Testis (tissue), 2 donors: ENCODE results near the gene PLA2G15.

Experiments
- POLR2A ChIP-seq: fragments of 450-650 bp; IDR thresholded peaks from one replicate; pipeline ENCODE4 v1.6.1; 2017; ENCODE audit warnings: antibody characterized with exemption, mild to moderate bottlenecking, moderate library complexity
- TF ChIP-seq, protein P1 (sequence below), 3 experiments: fragments of 450-650 bp in 2 of 3; fragments of 200-600 bp in 1 of 3; sonication (generic) in 1 of 3; IDR thresholded peaks; one replicate each; pipeline ENCODE4 v1.5.1; 2016 to 2019; ENCODE audit warnings: antibody characterized with exemption in 3 of 3, mild to moderate bottlenecking in 2 of 3, moderate library complexity in 1 of 3

DNA sequence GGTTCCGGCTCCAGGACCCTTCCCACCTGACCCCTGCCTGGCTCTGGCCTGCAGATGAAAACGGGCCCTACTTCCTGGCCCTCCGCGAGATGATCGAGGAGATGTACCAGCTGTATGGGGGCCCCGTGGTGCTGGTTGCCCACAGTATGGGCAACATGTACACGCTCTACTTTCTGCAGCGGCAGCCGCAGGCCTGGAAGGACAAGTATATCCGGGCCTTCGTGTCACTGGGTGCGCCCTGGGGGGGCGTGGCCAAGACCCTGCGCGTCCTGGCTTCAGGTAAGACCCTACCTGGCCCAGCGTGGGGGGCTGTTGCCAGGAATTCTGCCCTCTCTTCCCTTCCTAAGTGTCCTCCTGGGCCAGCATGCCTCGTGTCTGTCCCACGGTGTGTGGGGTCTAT, 10.5 kb downstream of the PLA2G15 start:
- no peak for TF ChIP-seq POLR2A
- TF ChIP-seq, protein P1, sequence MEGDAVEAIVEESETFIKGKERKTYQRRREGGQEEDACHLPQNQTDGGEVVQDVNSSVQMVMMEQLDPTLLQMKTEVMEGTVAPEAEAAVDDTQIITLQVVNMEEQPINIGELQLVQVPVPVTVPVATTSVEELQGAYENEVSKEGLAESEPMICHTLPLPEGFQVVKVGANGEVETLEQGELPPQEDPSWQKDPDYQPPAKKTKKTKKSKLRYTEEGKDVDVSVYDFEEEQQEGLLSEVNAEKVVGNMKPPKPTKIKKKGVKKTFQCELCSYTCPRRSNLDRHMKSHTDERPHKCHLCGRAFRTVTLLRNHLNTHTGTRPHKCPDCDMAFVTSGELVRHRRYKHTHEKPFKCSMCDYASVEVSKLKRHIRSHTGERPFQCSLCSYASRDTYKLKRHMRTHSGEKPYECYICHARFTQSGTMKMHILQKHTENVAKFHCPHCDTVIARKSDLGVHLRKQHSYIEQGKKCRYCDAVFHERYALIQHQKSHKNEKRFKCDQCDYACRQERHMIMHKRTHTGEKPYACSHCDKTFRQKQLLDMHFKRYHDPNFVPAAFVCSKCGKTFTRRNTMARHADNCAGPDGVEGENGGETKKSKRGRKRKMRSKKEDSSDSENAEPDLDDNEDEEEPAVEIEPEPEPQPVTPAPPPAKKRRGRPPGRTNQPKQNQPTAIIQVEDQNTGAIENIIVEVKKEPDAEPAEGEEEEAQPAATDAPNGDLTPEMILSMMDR (IDR thresholded peaks at IDR 0.05) = no peak
